HG03025 (cell line): Measurements from ENCODE around the gene ATXN7L1.

Source experiments
- ATAC-seq: cut with Tn5 transposase; IDR thresholded peaks from one replicate; pipeline ENCODE4 v1.9.1; 2021; ENCODE audit warnings: mild to moderate bottlenecking, moderate library complexity; ENCODE audit not compliant: unreplicated experiment, low FRiP score

ATXN7L1 gene

GRCh38 chr7:105655500-105656380, 220.7 kb downstream of the ATXN7L1 start:
- ATAC-seq = no peak

GRCh38 chr7:105655067-105655466, 221.3 kb downstream of the ATXN7L1 start:
- no peak for ATAC-seq

- ATAC-seq = no peak
Measured at GRCh38 chr7:105654095-105654686, 222.2 kb downstream of the ATXN7L1 start.

DNA sequence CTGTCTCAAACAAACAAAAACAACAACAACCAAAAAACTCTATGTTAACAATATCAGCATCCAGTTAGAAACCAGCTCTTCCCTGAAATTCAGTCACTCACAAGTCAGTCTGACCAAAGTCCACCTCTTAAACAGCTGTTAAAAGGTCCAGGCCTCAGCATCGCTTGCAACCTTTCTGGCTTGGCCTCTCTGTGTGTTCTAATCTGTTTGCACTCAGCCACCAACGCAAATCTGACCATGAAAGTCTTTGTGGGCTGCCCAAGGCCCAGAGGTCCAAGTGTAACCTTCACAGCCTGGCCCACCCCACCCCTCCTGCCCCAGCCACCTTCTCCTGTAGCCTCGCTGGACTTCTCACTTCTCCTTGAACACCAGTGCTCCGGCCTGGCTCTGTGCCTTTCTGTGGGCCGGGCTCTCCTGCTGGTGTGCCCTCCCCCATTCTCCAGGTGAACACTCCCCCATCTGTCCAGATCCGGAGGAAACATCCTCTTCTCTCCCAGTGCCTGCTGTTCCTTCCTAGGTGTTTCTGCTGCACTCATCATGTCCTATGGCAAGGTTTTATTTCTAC, 222.9 kb downstream of the ATXN7L1 start:
- no peak for ATAC-seq

DNA sequence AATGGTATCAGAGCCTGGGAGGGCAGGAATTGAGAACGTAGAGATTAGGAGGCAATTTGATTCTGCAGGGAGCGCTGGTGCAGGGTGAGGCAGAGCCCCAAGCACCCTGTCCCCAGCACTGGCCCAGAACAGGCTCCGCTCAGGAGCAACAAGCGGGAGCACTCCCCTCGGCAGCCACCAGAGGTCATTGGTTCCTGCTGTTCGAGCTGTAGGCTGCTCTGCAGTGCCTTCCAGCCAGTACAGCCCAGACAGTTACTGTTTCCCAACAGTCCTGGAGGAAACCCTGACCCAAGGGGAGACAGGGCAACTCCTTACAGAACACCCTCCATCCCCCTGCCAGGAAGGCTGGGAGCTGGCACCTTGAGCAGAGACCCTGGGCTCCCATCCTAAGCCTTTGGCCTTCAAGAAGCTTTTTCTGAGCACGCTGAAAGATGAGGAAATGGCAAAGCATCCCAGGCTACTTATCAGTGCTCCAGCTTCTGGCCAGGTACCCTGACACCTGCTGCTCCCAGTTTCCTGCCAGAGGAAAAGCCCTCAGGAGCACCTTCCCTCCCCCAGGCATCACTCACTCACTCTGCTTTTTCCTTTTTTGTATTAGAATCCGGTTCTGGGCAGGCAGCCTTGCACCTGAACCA, 223.9 kb downstream of the ATXN7L1 start:
- ATAC-seq = no peak

DNA sequence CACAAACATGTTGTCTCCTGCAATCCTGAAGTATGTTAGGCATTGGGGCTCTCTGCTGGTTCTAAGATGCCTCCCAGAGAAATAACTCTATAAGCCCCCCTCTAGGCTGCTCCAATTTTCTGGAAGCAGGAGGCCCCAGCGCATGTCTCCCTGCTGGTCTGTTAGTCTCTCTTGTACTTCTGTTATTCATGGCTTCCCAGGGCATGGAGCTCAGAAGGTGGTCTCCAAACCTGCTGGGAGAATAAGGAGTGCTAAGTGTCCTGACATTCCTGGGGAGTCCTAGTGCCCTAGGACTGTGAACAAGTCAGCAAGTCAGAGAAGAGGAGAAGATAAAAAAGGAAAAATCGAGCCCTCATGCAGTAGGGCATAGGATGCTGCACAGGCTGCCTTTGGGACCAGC, 224.6 kb downstream of the ATXN7L1 start:
- no peak for ATAC-seq

DNA sequence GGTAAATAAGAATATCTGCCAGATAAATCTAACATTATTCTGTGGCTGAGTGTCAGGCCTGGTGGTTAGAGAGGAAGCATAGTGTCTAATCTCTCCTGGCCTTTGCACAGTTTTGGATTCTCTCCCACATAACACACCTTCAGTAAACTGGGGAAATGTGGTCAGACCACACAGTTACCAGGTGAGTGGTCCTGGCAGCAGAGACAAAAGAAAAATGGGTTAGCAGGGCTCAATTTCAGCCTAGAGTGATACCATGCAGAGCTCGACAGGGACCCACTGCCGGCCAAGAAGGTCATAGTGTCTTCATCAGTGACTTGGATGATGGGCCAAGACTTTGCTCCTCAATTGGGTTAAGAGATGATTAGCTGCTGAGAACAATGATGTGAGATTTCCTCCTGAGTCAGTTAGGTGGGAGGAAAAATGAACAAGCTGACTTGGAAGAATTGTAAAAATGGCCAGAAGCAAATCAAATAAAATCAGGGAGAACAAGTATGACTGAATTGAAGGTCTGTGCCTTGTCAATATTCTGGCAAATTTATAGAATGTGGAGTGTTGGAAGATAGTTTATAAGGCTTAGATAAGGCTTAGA, 225.9 kb downstream of the ATXN7L1 start:
- ATAC-seq = no peak

DNA sequence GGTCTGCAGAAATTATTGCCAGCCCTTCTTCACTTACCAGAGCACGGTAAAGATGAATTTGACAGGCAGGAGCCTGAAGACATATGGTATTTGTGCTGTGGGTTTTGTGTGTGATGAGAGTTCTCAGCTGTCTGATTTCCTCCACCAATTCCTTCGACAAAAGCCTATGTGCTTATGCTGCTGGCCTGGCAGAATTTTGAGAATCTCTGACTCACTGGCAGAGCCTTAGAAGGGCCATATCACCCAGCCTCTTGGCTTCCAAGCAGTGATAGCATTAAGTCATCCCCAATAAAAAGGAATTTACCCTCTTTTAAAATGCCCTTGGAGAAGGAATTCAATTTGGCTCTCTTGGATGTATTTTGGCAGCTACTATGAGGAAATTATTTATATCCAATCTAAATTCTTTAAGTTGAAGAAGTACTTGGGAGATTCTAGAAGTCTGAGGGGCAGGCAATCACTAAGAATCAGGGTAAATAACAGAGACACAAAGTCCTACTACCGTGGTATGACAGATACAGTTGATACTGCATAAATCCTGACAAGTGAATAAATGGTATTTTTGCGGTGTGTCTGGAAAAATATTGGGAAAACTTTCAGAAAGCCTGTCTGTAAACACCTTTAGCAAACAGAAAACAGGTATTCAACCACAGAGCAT, 226.5 kb downstream of the ATXN7L1 start:
- no peak for ATAC-seq

DNA sequence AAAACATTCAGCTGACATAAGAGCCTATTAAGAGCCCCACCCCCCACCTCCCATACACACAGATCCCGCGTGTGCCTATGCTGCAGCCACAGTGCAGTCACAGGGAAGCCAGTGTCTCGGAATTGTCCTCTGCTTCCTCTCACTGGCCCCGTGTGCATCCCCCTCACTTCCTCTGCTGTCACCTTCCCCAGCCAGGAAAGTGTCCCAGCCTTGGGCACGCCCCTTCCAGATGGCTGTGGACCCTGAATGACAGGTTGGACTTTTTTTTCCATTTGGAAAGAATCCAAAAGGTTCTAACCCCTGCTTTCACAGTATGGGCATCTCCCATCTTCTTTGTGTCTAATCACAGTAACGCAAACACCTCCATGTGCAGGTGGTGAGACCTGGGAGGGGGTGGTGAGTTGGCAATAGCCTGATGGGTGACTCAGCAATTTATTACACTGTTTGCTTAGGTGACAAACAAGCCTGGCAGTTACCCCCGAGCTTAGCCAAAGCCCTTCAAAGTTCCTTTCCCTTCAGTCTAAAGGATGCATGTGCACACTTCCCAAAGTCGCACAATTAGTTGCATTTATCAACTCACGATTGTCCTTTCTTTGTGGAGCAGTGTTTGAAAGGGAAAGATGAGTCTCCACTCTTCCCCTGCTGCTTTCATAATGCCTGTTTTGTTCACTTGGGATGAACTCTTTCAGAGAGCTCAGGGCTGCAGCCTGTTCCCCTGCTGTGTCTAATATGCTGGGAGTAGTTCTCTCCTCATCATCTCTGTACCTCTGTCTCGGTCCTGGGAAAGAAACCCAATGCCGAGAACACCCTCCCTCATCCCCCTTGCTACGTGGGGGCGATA, 227.6 kb downstream of the ATXN7L1 start:
- no peak for ATAC-seq

- ATAC-seq = no peak
Measured at GRCh38 chr7:105647591-105647990, 228.8 kb downstream of the ATXN7L1 start.

DNA sequence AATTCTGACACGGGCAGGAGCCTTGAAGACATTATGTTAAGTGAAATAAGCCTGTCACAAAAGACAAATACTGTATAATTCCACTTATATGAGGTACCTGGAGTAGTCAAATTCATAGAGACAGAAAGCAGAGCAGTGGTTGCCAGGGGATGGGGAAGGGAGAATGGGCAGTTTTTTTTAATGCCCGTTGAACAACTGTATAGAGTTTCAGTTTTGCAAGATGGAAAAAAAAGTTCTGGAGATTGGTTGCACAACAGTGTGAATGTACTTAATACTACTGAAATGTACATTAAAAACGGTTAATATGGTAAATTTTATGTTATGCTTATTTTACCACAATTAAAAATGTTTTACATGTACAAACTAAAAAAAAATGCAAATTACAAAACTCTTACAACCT, 231.5 kb downstream of the ATXN7L1 start:
- no peak for ATAC-seq

- no peak for ATAC-seq
Measured at GRCh38 chr7:105643851-105644250, 232.5 kb downstream of the ATXN7L1 start.

DNA sequence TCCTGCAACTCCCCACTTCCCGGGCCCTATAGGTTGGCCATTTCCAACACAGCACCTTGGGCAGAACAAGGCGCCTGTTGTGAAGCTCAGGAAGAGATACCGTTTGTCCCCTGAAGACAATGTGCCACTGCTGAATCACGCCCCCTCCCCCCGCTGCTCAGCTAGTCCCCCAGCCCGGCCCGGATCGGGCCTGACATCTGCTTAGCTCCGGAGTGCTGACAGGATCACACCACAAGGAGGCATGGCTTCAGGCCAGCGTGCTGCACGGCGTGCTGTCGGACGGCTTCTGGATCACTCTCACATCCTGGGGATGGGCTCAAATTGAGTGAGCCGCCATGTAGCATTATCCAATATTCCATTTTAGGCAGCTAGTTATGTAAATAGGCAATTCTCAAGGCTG, 233.0 kb downstream of the ATXN7L1 start:
- ATAC-seq = no peak

DNA sequence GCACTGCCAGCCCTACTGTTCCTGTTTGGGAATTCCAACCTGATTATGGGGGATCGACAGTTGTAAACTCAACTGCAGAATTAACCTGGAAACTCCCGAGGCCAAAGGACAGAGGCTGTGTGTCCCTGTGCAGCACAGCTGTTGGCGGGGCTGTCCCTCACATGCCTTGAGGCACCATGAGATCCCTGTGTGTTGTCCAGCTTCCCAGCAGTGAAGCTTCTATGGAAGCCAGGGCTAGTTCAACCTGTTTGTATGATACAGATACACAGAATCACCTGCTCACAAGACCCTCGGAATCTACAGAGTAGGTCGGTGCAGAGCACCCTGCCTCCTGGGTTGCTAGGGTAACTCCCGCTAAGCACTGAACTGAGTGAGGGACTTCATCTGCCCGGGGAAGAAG, 234.1 kb downstream of the ATXN7L1 start:
- no peak for ATAC-seq

GRCh38 chr7:105640956-105641810, 235.2 kb downstream of the ATXN7L1 start:
- no peak for ATAC-seq

DNA sequence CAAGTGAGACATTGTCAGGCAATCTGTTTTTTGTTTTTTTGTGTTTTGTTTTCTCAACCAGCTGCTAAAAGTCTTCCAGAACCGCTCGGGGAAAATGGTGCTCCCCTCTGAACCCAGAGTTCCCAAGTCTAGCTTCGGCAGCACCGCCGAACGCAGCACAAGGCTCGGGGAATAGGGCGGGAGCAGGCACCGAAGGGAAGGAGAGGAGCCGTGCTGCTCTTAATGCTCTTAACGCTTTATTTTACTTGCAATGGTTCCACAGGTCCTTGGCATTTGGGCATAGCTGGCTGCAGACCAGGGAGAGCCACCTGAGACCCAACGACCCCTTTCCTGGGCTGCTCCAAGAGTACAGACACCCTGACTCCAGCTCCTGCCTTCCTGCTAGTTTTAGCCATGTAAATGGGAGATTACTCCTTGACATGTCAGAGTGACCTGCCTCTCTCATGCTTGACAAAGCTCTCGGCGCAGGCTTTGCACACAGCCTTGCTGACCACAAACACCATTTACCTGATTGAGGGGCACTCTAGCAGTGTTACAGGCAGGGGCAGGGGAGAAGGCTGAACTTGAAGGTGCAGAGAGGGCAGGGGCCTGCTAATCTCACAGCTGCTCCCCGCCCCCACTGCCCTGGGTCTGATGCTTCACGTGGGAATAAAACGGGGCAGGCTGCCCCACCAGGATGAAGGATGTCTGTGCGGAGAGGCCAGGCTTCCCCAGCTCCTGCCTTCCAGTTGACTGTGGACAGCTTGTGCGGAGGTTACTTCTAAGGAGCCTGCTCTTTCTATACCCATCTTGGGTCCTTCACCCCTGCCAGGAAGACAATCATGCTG, 236.5 kb downstream of the ATXN7L1 start:
- no peak for ATAC-seq

DNA sequence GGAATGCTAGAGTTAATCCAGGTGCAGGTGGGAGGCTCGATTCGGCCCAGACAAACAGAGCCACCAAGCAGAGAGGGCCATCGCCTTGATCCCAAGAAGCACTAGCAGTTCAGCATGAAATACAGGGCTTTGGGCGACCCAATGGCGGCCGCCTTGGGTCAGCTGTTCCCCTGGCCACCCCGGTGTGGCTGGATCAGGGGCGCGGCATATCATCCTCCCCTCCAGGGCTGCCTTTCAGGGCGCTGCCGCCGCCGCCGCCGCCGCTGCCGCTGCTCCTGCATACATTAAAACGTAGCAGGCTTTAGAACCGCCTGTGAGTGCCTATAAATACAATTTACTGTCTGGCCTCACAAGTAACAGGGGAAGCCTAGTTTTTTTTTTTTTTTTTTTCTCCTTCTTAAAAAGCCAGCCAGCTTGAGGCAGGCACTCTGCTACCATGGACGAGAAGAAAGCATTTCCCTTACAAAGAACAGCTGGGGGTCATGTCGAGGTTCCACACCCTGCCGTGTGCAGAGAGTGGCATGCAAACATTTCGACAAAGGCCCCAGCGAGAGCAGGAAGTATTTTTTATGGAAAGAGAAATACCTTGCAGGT, 237.4 kb downstream of the ATXN7L1 start:
- no peak for ATAC-seq
